CD4-positive, alpha-beta T cell treated with Interleukin-10 for 1 hour (primary cell): ENCODE measurements around the gene ARHGEF28.

Source experiments
- DNase-seq: peaks from one replicate; pipeline ENCODE4 v3.0.0-alpha.2; 2020

The ARHGEF28 gene

DNA sequence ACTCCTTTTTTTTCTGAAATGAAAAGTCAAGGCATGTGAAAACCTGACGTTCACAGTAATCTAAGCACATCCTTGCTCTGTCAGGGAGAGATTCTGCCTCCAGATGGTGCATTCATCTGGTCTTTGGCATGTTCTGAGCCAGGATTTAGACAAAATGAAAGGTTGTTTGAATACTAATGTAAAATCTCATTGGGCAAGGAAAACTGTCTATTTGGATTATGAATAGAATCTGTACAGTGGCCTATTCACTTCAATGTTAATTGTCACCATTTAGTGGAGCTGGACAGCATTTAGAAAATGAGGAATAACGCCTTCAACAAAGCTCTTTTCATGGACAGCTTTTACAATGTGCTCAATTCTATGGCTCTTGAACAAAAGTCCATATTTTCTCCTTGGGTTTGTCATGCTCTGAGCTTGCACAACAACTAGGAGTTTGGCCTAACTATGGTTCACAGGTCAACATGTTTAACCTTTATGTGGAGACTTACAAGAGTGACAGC, 28.9 kb downstream of the ARHGEF28 start:
- no peak for DNase-seq

DNA sequence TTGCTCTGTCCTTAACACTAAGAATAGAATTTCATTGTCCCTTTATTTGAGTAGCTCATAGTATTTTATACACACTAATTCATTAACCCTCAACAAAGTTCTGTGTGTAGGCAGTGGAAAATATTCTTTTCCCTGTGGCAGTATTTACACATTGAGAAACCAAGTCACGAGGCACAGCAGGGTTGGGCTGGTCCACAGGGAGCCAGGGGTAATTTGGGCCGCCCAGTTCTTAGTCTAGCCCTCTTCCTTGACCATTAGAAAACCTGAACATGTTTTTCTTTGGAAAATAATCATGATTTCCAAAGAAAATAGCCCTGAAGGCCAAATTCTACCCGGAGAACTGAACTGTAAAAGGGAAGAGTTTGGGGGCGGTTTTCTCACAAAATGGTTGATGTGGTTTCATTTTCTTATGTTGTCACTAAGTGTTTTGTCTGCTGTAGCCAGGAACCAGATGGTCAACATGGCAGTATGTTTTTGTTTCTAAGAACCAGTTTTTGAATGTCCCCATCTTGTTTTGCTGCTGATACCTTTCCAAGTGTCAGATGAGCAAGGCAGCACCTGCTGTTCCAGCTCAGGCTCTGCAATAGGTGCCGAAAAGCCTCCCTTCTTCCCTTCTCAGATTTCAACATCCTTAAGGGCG, 29.6 kb downstream of the ARHGEF28 start:
- no peak for DNase-seq

DNA sequence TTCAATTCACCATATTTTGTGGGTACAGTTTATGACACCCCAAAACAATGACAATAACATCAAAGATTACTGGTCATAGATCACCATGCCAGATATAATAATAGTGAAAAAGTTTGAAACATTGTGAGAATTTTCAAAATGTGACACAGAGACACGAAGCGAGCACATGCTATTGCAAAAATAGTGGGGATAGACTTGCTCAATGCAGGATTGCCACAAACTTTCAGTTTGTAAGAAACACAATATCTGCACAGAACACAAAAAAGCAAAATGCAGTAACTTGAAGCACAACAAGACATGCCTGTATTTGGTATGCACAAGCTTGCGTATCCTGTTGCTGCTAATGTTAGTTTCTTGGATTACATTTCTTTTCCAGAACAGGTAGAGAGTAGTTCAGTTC, 35.8 kb downstream of the ARHGEF28 start:
- no peak for DNase-seq

GRCh38 chr5:73663161-73663859, 37.3 kb downstream of the ARHGEF28 start:
- no peak for DNase-seq

DNA sequence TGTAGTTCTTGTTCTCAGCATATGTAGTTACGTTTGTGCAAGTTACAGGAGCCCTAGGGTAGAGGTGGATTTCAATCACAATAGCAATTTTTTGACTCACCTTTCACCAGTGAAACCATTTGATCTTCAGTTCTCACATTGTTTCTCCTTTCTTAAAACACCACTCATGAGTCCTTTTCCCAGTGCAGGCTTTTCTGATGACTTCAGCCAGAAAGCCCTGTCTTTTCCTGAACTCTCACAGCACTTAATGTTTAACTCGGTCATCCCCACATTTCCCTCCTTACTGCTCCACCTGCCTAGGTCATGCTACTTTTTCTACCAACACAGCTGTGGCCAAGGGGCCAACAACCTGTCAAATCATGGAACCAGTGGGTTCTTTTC, 37.9 kb downstream of the ARHGEF28 start:
- DNase-seq, result no peak

- DNase-seq, result no peak
Measured at GRCh38 chr5:73664796-73665195, 38.8 kb downstream of the ARHGEF28 start.

- no peak for DNase-seq
Measured at GRCh38 chr5:73666891-73667290, 40.9 kb downstream of the ARHGEF28 start.

GRCh38 chr5:73668017-73668416, 42.0 kb downstream of the ARHGEF28 start:
- no peak for DNase-seq

DNA sequence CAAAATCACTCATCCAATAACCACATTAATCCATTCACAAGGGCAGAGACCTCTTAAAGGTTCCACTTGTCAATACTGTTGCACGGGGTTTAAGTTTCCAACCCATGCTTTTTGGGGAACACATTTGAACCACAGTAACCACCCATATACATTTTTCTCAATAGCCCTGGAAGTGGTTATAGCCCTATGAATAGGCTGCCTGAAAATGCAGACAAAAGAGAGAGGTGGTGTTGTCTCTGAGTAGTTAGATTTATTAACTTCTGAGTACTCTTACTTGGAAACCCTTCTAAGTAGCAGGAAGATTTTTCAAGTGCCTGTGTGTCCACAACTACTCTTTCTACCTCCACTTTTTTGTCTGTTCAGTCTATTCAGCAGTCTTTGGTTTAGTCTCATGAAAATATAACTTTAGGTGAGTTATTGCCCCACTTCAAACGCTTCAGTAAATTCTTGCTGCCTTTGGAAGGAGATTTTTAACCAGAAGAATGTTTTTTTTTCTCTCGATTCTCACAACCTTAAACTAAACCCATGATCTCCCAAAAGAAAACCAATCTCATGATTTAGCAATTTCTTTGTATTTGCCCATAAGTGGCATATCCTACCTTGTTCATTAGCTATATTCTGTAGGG, 42.6 kb downstream of the ARHGEF28 start:
- no peak for DNase-seq

DNA sequence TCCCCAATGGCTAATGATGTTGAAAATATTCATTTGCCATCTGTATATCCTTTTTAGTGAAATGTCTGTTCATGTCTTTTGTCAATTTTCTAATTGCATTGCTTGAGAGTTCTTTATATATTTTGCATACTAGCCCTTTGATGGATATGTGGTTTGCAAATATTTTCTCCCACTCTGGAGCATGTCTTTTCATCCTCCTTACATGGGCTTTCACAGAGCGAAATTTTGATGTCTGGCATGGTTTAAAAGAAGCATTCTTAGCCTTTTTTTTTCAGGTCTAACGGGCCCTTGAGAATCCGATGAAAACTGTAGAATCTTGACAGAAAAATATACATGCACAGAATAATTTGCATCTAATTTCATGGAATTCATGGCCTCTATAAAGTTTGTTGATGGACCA, 44.7 kb downstream of the ARHGEF28 start:
- no peak for DNase-seq

- DNase-seq, result no peak
Measured at GRCh38 chr5:73672132-73672531, 46.1 kb downstream of the ARHGEF28 start.

- DNase-seq, result no peak
Measured at GRCh38 chr5:73673161-73673591, 47.2 kb downstream of the ARHGEF28 start.

- no peak for DNase-seq
Measured at GRCh38 chr5:73674669-73675004, 48.6 kb downstream of the ARHGEF28 start.

GRCh38 chr5:73678322-73678740, 52.3 kb downstream of the ARHGEF28 start:
- DNase-seq, result no peak

DNA sequence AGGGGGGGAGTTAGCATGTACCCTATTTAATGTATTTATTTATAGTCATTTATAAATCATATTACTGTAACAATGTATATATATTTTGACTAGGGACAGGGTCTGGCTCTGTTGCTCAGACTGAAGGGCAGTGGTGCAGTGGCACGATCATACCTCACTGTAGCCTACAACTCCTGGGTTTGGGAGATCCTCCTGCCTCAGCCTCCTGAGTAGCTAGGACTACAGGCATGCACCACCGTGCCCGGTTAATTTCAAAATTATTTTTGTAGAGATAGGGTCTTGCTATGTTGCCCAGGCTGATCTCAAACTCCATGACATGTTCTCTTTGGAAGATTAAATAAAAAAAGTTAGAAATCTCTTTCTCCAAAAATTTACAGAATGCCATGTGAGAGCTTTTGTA, 52.8 kb downstream of the ARHGEF28 start:
- no peak for DNase-seq

GRCh38 chr5:73682176-73682575, 56.2 kb downstream of the ARHGEF28 start:
- no peak for DNase-seq

DNA sequence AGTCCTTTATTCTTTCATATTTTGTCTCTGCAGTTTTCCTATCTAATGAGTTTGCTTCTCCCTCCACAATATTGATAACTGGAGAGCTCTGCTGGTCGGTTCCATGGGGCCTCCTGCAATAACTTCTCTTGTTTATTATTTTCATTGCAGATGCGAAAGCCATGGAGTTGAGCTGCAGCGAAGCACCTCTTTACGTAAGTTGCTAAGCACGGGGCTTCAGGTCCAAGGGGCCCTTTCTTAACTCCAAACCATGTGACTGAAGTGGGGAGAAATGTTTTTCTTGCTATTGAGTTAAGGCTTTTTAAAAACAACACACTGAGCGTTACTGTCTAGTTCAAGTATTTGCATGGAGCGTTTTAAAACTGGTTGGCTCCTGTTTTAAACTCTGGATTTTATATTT, 58.7 kb downstream of the ARHGEF28 start:
- DNase-seq, result no peak

GRCh38 chr5:73686912-73687311, 60.9 kb downstream of the ARHGEF28 start:
- DNase-seq, result no peak

- DNase-seq, result no peak
Measured at GRCh38 chr5:73687357-73687756, 61.4 kb downstream of the ARHGEF28 start.

DNA sequence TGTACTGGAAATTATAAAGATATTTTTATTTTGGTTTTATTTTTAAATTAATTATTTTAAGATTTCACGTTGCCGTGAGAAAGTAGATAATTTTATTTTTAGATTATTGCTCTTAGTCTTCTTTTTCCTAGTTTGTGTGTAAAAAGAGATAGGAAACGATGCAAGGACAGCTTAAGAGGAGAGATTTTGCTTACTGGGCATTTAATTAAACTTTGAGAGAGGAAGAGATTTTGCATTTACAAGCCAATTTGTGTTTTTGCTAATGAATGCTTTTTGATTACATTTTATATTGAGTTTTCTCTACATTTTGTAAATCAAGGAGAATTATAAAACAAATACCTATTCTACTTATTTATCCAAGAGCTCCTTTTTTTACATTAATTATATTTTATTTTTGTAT, 64.0 kb downstream of the ARHGEF28 start:
- DNase-seq, result no peak

- DNase-seq, result no peak
Measured at GRCh38 chr5:73691302-73692080, 65.5 kb downstream of the ARHGEF28 start.

GRCh38 chr5:73692166-73692640, 66.2 kb downstream of the ARHGEF28 start:
- DNase-seq, result no peak

DNA sequence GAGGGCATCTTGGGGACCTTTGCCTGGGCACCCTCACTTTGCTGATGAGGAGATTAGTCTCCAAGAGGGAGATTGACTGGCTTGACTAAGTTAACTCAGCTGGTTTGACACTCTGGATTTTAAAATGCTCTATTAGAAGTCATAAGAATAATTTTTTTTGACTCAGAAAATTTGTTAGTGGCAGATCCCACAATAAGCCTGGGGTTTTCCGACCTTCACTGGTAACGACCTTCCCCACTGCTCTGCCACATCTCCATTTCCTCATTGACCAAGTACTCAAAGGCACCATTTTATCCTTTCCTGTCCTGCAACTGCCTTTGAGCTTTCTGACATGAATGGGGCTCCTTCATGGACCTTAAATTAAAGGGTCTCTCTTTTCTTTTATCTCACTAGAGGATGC, 67.0 kb downstream of the ARHGEF28 start:
- no peak for DNase-seq
